NCI-H510A (cell line): ENCODE data around the gene SLC44A2.

Experiments
- DNase-seq: peaks from one replicate; lab custom pipeline; 2025; lab: John Stamatoyannopoulos, UW

SLC44A2 gene

GRCh38 chr19:10615429-10616023 is 9.8 kb upstream of the SLC44A2 start:
- DNase-seq = no peak

GRCh38 chr19:10617409-10618121 is 7.8 kb upstream of the SLC44A2 start:
- no peak for DNase-seq

DNA sequence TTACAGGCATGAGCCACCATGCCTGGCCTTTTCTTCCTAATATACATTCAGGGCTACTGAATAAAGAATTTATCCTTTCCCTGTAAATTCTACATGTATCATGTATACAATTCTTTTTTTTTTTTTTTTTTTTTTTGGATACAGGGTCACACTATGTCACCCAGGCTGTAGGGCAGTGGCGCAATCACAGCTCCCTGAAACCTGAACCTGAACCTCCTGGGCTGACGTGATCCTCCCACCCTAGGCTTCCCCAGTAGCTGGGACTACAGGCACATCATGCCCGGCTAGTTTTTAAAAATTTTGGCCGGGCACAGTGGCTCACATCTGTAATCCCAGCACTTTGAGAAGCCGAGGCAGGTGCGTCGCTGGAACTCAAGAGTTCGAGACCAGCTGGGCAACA is 6.5 kb upstream of the SLC44A2 start:
- DNase-seq = no peak

DNA sequence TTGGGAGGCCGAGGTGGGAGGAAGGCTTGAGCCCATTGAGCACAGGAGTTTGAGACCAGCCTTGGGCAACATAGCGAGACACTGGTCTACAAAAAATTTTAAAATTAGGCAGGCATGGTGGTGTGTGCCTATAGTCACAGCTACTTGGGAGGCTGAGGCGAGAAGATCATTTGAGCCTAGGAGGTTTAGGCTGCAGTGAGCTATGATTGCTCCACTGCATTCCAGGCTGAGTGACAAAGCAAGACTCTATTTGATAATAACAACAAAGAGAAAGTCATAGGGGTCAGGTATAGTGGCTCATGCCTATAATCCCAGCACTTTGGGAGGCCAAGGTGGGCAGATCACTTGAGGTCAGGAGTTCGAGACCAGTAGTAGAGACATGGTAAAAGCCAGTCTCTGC is 4.6 kb upstream of the SLC44A2 start:
- no peak for DNase-seq

GRCh38 chr19:10621966-10622365 is 3.4 kb upstream of the SLC44A2 start:
- no peak for DNase-seq

GRCh38 chr19:10624585-10624984 is 768 bp upstream of the SLC44A2 start:
- DNase-seq = no peak

- DNase-seq = no peak
These were observed 397 bp downstream of the SLC44A2 start for GRCh38 chr19:10625762-10626138.

DNA sequence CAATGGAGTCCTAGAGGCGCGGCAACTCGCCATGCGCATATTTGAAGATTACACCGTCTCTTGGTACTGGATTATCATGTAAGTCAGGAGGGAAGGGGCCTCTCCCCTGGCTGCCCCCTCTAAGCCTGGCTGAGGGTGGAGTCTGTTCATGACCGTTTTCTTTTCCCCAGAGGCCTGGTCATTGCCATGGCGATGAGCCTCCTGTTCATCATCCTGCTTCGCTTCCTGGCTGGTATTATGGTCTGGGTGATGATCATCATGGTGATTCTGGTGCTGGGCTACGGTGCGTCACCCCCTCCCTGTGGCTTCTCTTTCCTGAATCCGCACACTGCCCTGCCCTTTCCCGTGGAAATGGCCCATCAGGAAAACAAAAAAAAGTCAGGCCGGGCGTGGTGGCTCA is 6.5 kb downstream of the SLC44A2 start:
- DNase-seq = no peak

GRCh38 chr19:10634430-10634829 is 9.1 kb downstream of the SLC44A2 start:
- DNase-seq = no peak

GRCh38 chr19:10634963-10635362 is 9.6 kb downstream of the SLC44A2 start:
- DNase-seq = no peak

DNA sequence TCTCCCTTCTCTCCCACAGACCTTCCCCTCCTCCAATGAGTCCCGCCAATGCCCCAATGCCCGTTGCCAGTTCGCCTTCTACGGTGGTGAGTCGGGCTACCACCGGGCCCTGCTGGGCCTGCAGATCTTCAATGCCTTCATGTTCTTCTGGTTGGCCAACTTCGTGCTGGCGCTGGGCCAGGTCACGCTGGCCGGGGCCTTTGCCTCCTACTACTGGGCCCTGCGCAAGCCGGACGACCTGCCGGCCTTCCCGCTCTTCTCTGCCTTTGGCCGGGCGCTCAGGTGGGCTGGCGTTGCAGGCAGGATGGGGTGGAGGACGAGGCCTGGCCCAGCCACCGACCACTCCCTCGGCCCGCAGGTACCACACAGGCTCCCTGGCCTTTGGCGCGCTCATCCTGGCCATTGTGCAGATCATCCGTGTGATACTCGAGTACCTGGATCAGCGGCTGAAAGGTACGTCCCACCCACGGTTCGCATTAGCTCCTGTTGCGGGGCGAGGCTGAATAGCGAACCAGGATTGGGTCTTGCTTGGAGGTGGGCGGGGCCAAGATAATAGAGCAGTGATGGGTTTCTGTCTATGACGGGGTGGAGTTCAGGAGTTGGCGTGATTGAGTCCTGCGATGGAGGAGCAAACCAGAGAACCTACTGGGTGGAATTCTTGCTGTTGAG is 11.1 kb downstream of the SLC44A2 start:
- no peak for DNase-seq

DNA sequence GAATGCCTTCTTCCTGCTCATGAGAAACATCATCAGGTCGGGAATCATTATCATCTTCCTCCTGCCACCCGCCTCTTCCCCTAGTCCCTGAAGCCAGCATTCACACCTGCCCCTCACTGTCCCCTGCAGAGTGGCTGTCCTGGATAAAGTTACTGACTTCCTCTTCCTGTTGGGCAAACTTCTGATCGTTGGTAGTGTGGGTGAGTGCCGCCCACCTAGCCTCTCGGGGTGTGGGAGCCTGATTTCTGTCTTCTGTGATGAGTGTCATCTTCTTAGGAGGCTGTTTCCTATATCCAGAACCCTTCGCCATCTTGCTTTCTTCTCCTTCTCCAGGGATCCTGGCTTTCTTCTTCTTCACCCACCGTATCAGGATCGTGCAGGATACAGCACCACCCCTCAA is 12.5 kb downstream of the SLC44A2 start:
- no peak for DNase-seq

DNA sequence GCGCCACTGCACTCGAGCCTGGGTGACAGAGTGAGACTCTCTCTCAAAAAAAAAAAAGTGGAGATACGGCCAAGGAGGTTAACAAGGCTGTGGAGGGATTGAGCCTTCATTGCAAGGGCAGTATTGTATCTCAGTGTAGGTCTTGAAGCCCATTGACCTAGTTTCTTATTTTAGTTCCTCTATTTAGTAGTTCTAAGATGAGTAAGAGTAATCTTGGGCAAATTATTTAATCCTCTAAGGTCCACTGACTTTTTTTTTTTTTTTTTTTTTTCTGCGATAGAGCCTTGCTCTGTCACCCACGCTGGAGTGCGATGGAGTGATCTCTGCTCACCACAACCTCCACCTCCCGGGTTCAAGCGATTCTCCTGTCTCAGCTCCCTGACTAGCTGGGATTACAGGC is 14.5 kb downstream of the SLC44A2 start:
- DNase-seq = no peak

GRCh38 chr19:10640361-10640760 is 15.0 kb downstream of the SLC44A2 start:
- DNase-seq = no peak

DNA sequence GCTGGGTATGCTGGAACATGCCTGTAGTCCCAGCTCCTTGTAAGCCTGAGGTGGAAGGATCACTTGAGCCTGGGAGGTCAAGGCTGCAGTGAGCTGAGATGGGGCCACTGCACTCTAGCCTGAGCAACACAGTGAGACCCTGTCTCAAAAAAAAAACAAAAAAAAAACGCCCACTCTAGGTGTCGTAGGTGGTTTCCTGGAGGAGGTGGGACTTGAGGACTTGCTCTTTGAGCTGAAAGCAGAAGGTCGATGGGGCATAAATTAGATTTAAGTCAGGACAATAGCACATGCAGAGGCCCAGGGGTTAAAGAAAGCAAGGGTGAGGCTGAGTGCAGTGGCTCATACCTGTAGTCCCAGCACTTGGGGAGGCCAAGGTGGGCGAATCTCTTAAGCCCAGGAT is 15.9 kb downstream of the SLC44A2 start:
- DNase-seq = no peak

- no peak for DNase-seq
These were observed 17.3 kb downstream of the SLC44A2 start for GRCh38 chr19:10642473-10643171.

DNA sequence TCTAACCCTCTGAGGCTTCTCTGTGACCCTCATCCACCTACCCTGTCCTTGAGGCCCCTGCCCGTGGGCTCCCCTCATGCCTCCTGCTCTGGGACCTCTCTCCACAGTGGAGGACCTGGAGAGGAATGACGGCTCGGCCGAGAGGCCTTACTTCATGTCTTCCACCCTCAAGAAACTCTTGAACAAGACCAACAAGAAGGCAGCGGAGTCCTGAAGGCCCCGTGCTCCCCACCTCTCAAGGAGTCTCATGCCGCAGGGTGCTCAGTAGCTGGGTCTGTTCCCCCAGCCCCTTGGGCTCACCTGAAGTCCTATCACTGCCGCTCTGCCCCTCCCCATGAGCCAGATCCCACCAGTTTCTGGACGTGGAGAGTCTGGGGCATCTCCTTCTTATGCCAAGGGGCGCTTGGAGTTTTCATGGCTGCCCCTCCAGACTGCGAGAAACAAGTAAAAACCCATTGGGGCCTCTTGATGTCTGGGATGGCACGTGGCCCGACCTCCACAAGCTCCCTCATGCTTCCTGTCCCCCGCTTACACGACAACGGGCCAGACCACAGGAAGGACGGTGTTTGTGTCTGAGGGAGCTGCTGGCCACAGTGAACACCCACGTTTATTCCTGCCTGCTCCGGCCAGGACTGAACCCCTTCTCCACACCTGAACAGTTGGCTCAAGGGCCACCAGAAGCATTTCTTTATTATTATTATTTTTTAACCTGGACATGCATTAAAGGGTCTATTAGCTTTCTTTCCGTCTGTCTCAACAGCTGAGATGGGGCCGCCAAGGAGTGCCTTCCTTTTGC is 18.0 kb downstream of the SLC44A2 start:
- DNase-seq = no peak

DNA sequence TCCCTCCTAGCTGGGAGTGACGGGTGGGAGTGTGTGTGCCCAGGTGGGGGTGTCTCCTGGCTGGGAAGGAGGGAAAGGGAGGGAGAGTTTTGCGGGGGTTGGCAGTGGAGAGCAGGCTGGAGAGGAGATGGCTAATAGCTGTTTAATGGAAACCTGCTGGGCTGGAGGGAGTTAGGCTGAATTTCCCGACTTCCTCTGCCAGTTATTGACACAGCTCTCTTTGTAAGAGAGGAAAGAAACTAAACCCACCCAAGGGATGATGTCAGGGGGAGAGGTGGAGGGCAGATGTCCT is 18.6 kb downstream of the SLC44A2 start:
- no peak for DNase-seq

DNA sequence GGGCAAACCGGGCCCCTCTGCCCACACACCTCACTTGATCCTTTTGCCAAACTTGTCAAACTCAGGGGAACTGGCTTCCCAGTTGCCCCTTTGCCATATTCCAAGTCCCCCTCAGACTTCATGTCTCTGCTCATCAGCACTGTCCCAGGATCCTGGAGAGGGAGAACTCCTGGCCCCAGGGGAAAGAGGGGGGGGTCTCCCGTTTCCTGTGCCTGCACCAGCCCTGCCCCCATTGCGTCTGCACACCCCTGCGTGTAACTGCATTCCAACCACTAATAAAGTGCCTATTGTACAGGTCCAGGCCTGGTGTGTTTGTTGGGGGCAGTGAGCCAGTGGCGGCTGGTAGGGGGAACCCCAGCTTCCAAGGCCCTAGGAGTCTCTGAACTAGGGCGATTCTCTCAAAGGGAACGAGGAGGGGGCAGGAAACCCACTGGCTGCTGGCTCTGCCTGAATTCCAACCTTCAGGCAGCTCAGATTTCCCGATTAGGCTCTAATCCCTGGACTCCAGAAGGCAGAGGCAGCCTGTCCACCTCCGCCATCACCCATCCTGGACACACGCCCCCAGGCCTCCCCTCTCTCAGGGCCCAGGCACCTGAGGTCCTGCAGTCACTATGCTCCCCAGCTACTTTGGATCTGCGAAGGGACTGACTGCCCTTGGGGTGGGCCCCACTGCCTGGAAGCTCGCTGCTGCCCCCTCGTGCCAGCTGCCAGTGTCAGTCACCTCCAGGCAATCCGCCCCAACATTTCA is 19.1 kb downstream of the SLC44A2 start:
- DNase-seq = peak; percentile 50

- no peak for DNase-seq
These were observed 21.3 kb downstream of the SLC44A2 start for GRCh38 chr19:10646456-10647159.

- no peak for DNase-seq
These were observed 23.0 kb downstream of the SLC44A2 start for GRCh38 chr19:10648360-10648759.
